ENCODE data around the gene BRSK1.

The BRSK1 gene

GRCh38 chr19:55275851-55276719, 7.7 kb upstream of the BRSK1 start:
- DNase-seq = peak; percentile 18

DNA sequence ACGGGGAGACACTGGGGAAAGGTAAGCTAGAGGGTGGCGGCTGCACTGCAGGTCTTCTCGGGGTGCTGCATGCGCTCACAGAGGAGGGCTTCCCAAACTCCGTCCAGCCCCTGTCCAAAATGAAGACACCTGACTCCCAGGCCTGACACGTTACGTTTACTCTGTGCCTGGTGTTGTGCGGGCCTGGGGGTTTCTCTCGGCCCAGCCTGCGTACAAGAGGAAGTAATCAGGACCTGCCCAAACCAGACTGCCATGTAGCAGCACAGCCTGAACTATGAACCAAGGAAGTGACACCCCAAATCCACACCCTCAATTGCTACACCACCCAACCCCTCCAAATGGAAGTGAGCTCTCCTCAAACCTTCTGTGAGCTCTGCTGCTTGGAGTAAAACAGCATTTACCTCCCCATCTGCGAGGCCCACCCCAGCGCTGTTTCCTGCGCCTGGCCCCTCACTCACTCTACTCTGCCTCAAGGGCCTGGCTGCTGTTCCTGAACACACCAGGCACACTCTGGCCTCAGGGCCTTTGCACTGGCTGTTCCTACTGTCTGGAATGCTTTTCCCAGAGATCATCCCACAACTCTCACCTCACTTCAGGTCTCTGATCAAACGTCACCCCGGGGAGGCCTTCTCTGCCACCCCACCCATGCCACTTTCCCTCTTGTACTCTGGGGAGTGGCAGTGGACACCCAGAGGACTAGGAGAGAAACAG, 6.9 kb upstream of the BRSK1 start:
- no peak for DNase-seq

DNA sequence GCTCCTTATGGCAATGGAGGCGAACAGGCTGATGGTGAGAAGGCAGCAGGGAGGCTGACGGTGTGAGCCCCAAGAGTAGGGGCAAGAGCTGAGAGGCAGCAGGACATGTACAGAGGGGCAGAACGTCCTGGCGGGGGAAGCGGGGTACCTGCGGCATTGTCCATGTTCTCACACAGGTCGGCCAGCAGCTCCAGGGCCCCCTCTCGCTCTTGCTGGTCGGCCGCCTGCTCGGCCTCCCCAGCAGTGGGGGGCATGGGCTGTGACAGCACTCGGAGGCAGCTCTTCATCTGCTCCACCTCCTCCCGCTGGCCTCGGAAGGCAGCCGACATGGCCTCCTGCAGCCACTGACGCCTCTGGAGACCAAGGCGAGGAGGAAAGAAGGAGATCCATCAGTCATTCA, 6.3 kb upstream of the BRSK1 start:
- DNase-seq = no peak

DNA sequence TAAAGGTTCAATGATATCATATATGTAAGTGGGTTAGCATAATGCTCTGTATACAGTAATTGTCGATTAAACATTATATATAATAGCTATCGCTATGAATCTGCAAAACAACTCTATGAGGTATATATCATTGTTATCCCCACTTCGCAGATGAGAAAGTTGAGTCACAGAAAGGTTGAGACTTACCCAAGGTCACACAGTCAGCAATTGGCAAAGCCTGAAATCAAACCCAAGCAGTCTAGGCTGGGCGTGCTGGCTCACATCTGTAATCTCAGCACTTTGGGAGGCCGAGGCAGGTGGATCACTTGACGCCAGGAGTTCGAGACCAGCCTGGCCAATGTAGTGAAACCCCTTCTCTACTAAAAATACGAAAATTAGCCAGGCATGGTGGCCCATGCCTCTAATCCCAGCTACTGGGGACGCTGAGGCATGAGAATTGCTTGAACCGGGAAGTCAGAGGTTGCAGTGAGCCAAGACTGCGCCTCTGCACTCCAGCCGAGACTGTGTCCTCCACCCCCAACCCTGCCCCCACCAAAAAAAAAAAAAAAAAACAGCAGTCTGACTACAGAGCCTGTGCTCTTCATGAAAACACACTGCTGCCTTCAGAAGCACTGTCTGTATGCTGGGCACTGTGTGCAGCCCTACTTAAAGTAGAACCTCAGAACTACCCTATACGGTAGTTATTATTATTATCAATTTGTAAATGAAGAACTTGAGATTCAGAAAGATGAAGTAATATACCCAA, 5.2 kb upstream of the BRSK1 start:
- no peak for DNase-seq

DNA sequence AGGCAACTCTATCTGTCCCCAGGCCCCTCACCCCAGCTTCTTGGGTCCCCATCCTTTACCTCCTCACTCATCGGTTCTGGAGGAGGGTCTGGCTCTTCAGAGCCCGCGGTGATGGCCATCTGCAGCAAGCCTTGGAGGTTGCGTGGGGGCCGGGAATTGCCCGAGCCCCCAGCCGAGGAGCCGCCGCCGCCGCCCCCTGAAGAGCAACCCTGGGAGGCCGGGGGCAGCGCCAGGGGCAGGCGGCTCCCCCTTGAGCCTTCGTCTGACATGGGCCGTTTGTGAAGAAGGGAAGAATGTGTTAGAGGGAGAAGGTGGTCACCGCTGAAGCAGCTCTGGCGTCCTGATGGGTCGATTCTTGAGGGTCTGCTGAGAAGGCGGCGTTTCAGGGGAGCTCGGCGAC, 4.5 kb upstream of the BRSK1 start:
- DNase-seq = no peak

GRCh38 chr19:55279770-55280643, 3.8 kb upstream of the BRSK1 start, which contains the start of gene HSPBP1:
HSPBP1 (minus strand) TSS chr19:55280110; CDS start chr19:55279608, 502 bp downstream.
- peak; percentile 87 for DNase-seq

- no peak for DNase-seq
These were observed 735 bp downstream of the BRSK1 start for GRCh38 chr19:55284405-55285058.

GRCh38 chr19:55285229-55285890, 1.6 kb downstream of the BRSK1 start:
- DNase-seq = no peak

DNA sequence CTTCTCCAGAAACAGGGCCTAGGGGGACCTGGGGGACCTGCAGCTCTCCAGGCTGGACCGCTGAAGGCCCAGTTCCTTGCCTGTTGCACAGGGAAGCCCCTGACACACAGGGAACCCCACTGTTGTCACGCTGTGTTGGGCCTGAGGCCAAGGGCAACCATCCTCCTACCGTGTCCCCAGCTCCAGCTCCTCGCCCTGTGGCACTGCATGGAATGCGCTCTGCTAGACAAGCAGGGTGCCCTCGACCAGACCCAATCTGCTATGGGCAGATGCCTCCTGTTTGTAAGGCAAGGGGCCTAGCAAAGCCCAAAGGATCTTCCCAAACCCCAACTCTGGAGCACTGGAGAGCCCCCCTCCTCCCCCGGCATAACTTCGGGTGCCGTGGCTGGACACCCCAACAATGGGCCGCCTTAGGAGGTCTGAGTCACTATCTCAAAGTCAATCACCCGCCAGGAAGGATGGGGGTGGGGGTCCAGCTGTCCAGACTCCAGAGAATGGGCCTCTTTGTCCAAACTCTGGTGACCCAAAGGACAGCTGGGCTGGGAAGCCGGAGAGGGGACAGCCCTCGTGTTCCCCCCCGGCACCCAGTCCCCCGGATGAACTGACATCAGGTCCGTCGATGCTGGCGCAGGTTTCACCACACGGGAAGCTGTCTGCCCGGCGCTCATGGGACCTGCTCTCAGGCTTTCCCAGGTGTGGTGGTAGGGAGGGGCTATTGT, 3.7 kb downstream of the BRSK1 start:
- DNase-seq = no peak

DNA sequence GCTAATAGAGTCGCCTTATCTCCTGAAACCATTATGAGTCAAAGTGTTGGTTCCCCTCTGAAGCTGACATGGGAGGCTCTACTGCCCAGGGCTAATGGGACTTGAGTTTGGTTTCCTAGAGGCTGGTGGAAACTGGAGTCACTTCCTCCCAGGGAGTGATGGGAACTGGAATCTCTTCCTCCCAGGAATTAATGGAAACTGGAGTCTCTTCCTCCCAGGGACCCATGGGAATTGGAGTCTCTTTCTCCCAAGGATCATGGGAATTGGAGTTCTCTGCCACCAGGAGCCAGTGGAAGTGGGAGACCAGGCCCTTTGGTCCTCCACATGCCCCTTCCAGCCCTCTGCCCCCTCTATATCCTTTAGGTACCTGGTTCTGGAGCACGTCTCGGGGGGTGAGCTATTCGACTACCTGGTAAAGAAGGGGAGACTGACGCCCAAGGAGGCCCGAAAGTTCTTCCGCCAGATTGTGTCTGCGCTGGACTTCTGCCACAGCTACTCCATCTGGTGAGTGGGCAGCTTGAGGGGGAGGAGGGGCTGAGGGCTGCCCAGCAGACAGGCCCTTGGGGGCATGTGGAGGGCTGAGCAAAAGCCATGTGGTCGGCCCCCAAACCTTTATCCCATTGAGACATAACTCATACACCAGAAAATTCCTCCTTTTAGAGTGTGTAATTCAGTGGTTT, 5.5 kb downstream of the BRSK1 start:
- DNase-seq = no peak

GRCh38 chr19:55297267-55297666, 13.5 kb downstream of the BRSK1 start:
- DNase-seq = no peak

DNA sequence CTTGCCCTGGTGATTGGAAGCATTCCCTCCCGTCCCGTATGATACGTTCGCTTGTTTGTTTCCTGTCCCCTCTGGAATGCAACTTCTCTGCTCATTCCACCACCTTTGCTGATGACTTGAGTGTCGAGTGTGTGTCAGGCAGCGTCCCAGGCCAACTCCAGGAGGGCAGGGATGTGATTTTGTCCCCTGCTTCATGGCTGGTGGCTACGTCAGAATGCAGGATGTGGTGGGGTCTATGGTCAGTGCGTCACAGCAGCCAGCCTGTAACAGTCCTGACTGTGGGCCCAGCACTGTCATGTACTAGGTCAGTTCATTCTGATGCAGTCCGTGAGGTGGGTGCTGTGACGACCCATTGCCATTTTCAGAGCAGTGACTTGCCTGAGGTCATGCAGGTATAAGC, 16.2 kb downstream of the BRSK1 start:
- no peak for DNase-seq

- no peak for DNase-seq
These were observed 17.2 kb downstream of the BRSK1 start for GRCh38 chr19:55300886-55301458.

GRCh38 chr19:55301459-55302317, 17.9 kb downstream of the BRSK1 start:
- DNase-seq = peak; percentile 83

DNA sequence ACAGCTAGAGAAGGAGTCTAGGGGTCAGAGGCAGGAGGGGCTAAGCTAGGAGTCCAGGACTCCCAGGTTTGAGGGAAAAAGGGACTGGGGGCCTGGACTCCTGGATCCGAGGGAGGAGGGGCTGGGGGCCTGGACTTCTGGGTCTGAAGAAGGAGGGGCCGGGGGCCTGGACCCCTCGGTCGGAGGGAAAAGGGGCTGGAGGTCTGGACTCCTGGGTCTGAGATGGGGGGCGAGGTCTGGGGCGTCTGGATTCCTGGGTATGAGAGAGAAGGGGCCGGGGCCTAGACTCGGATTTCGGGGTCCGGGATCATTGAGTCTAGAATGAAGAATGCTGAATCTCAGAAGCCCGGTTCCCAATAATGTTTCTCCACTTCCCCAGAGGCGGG, 18.5 kb downstream of the BRSK1 start:
- DNase-seq = no peak

DNA sequence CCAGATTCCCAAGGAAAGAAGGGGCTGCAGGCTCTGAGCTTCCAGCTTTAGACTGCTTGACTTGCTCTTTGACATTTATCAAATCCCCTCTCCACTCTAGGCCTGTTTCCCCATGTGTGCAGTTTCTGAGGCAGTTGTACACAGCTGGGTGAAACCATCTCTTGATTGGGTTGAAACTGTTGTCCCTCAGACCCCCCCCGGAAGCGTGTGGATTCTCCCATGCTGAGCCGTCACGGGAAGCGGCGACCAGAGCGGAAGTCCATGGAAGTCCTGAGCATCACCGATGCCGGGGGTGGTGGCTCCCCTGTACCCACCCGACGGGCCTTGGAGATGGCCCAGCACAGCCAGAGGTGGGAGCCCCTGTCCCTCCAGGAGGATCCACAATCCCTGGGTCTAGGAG, 19.7 kb downstream of the BRSK1 start:
- DNase-seq = no peak

- peak; percentile 19 for DNase-seq
These were observed 20.6 kb downstream of the BRSK1 start for GRCh38 chr19:55304279-55304978.

DNA sequence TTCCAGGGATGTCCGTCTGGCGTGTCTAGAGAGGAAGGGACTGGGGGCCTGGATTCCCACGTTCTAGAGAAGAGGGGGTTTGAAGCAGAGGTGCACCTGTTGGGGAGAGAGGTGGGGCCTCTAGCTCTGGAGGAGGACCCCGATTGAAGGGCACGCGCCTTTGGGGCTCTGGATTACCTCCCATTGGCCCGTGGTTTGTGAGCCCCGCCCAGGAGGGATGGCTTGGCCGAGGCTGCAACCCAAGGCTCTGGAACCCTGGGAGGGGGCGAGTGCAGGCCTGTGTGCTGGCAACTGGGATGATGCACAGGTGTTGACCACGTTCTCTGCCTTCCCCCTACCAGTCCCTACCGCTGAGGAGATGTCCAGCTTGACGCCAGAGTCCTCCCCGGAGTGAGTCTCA, 21.2 kb downstream of the BRSK1 start:
- no peak for DNase-seq

All from inflammatory macrophage treated with lipopolysaccharide for 4 hours (primary cell).